Femur (tissue), 1 donor: ENCODE measurements around the gene KCNA2.

Experiments used
- DNase-seq: peaks from one replicate; pipeline ENCODE4 v3.0.0-alpha.2; 2017

The KCNA2 gene

DNA sequence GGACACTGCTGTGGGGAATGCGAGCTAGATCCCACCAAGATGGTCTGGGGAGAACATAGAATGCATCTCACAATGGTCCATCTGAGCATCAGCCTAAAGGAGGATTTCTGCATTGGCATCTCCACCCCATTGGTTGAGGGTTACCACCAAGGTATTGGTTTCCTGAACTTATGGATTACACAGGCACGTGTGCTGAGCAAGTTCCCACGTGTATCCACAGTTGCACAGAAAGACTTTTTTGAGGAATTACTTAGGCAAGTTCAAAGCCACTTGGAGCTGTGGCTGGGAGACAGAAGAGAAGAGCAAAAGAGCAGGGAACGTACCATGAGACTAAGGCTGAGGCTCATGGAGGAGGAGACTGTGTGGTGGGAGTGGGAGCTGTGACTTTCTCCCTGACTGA is 43.1 kb downstream of the KCNA2 start:
- no peak for DNase-seq

- DNase-seq = no peak
These were observed 44.6 kb downstream of the KCNA2 start for GRCh38 chr1:110561596-110561995.

- no peak for DNase-seq
These were observed 47.0 kb downstream of the KCNA2 start for GRCh38 chr1:110559157-110559556.

DNA sequence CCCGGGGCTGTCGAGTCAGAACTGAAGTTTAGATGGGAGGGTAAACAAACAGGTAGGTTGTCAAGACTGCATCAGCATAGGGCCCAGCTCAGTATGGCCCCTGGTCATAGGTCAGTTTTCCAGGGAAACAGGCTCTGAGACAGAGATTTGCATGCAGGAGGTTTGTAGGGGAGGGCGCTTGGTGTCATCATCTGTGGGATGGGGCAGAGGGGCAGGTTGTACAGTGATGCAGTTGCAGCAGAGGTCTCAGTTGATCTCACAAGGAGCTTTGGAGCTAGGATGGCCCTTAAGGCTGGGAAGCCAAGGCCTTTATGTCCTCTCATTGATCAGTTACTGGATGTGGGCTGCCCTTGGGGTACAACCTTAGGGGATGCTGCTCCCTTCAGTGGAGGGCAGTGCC is 48.7 kb downstream of the KCNA2 start:
- DNase-seq = no peak

DNA sequence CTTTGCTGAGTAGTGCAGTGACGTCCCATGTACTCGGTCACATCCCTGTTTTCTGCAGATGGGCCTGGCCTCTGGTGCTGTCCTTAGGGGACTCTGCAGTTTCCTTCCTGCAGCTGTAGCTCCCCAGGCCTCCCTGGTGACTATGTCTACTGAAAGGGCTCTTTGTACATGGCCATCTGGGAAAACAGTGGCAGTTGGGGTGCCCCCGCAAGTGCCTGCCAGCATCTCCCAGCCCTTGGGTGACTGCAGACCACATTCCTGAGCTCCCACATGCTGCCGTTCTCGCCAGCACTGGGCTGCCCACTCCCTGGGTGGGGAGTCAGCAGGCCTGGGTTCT is 49.7 kb downstream of the KCNA2 start:
- no peak for DNase-seq

DNA sequence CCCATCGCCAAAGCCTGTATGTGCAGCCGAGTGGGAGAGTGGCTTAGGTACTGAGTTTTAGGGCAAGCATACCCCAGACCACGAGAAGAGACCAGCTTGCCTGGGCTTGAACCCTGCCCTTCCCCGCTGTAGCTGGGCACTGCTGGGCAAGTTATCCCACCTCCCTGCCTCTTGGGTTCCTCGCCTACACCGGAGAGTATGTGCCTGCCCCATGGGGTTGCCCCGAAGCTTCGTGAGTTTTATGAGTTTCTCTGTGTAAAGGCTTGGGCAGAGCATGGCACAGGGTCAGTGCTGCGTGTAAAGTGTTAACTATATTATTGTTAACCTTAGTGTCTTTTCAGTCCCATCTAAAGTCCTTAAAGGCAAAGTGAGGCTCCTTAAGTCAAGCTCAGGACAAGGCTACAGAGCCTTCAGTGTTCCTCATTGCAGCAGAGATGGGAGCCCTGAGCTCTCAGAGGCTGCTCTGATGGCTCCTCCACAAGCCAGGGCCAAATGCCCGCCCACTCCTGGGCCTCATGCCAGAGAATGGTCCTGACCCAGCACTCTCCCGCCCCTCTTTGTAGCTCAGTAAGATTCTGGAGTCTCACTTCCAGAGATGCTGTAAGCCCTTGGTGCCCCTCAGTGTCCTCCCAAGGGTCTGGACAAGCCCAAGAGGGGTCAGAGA is 50.2 kb downstream of the KCNA2 start:
- DNase-seq = peak; percentile 77

DNA sequence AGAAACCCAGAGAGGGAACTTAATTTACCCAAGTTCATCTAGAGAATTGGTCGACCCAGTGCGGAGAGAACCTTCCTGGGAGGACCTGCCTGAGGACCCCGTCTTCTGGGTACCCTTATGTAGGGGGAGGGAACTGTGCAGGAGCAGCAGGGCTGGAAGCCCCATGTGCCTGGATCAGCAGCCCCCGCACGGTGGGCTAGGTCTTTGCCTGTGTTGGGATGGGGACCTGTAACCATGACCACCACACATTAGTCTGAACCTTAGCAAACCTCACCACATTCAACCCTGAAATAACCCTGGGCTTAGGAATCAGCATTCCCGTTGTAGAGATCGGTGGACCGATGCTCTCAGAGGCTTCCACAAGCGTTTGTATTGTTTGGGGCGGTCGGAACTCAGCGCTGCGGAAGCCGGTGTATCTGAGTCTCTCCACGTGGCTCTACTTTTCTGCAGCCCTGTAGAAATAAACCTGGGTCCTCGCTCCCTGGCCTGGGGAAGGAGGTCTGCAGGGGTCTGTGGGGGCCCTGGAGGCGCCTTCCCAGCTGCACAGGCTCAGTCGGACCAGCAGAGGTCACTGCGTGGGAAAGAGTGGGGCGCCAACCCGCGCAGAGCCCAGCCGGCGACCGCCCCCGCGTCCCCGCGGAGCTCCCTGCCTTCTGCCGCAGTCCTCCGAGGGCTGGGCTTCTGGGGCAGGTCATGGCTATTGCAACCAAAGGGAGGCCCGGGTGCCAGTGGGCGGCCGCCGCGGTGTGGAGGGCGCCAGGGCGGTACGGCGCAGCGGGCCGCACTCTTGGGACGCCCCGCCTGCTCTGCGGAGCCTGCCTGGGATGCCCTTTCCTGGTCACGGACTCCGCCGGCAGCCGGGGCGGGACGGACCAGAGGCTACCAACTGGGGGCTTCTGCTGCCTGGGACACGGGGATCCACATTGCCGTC is 51.0 kb downstream of the KCNA2 start:
- peak; percentile 58 for DNase-seq

GRCh38 chr1:110551278-110551809 is 54.8 kb downstream of the KCNA2 start:
- DNase-seq = no peak

- DNase-seq = no peak
These were observed 56.3 kb downstream of the KCNA2 start for GRCh38 chr1:110549831-110550230.

DNA sequence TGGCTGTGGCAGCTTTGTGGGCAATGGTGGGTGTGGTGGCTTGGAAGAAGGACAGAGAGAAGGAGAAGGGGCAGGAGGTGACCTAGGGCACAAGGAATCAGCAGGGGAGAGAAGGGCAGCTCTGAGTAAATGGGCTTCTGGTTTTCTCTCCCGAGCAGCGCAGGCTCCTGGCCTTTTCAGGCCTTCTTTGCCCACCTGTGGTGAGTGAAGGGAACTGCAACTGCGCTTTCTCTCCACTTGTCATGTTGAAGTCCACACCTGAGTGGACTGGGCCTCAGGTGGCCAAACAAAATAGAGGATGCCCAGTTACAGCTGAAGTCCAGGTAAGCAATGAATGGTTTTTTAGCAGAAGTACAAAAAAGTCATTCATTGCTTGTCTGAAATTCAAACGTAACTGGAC is 57.8 kb downstream of the KCNA2 start:
- no peak for DNase-seq

DNA sequence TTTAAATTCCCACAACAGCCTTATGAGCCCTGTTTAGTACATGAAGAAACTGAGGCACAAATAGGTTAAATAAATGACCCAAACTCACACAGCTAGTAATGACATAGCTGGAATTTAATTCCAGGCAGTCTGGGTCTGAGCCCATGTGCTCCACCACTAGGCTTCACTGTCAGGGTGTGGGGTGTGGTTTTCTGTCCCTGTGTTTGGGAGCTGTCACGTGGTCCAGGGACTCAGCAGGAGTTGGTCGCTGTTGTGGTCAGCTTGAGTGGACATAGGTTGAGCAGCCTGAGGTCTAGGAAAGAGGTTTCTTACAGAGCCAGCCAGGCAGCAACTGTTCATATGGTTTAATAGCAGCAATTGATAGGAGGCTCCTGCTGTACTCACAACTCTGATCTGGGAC is 59.1 kb downstream of the KCNA2 start:
- DNase-seq = no peak

- no peak for DNase-seq
These were observed 60.7 kb downstream of the KCNA2 start for GRCh38 chr1:110545492-110545891.

- no peak for DNase-seq
These were observed 61.4 kb downstream of the KCNA2 start for GRCh38 chr1:110544753-110545152.
